Left colon (tissue), 2 donors: ENCODE results near the gene GUF1. TPM values are rescaled to one million over a fixed set of nuclear protein-coding genes. Genes with fewer than 3 reads are reported as not detected.

Source experiments
- total RNA-seq, 2 donors: library from RNA; stranded (reverse); fragmentation: NEBNext Ultra II Directional; extraction: Animal tissue kit (Norgen Biotek cat#: 25700); gene quantifications; one replicate each; pipeline ENCODE4 v1.2.1, GENCODE V29; 2021
- donor health status: DM: no; HTN: no; CAD: no.
- donor health status: DM: yes; HTN: yes; CAD: no.

GUF1 gene
- total RNA-seq, 2 donors from 2014 or later: 20.5 to 21.0 TPM

Other genes starting within 250 kb of the GUF1 start
- under 1 TPM in 1 of 2 donors, not detected in 1; 0.22 TPM for gene KCTD8, start 229.6 kb upstream of the GUF1 start, total RNA-seq
- not detected for gene YIPF7, start 26.8 kb upstream of the GUF1 start, total RNA-seq
- 1 to 10 TPM; 6.2 to 8.4 TPM for gene GNPDA2, start 48.1 kb downstream of the GUF1 start, total RNA-seq